Tibial artery (tissue), 4 donors: ENCODE data around the gene C11orf86.
A peak's percentile ranks its signal among the peaks of the same experiment; 100 is the strongest.

Experiments used
- DNase-seq, 2 donors: peaks; one replicate each; pipeline ENCODE4 v3.0.0-alpha.2; 2019
- H3K27ac ChIP-seq, 2 donors: fragments of 200-600 bp; sonication (generic) in 1 of 2; 1 replicate in 1 of 2; 2 replicates in 1 of 2; pipeline ENCODE4 v1.5.1; 2018 to 2019; ENCODE audit warnings: mild to moderate bottlenecking in 1 of 2
- H3K27me3 ChIP-seq, 2 donors: fragments of 200-600 bp; sonication (generic) in 1 of 2; one replicate each; pipeline versions ENCODE4 v1.5.1 to v1.6.0; 2016 to 2019
- H3K36me3 ChIP-seq, 3 donors: fragments of 200-600 bp; sonication (generic) in 2 of 3; one replicate each; pipeline ENCODE4 v1.5.1; 2016 to 2019; ENCODE audit warnings: mild to moderate bottlenecking in 2 of 3
- H3K4me1 ChIP-seq, 4 donors: fragments of 200-600 bp; sonication (generic) in 2 of 4; 1 replicate in 3 of 4; 2 replicates in 1 of 4; pipeline ENCODE4 v1.5.1; 2016 to 2019
- H3K4me3 ChIP-seq, 2 donors: fragments of 200-600 bp; sonication (generic) in 1 of 2; 1 replicate in 1 of 2; 2 replicates in 1 of 2; pipeline ENCODE4 v1.5.1; 2018 to 2019; ENCODE audit warnings: mild to moderate bottlenecking in 2 of 2
- H3K9me3 ChIP-seq, 3 donors: fragments of 200-600 bp; sonication (generic) in 1 of 3; one replicate each; pipeline ENCODE4 v1.5.1; 2016 to 2019
- CTCF ChIP-seq, 2 experiments: fragments of 200-600 bp in 1 of 2; fragments of 450-650 bp in 1 of 2; IDR thresholded peaks; one replicate each; pipeline ENCODE4 v1.5.1; 2017 to 2019; ENCODE audit warnings: antibody characterized with exemption in 2 of 2, mild to moderate bottlenecking in 1 of 2, moderate library complexity in 1 of 2
- intact Hi-C: fragments of 100-400 bp; cut with DNase I; formaldehyde crosslinking; loops from one replicate; pipeline ENCODE4 v1.15.0; 2023; ENCODE audit warnings: low total_unique reads

The C11orf86 gene

GRCh38 chr11:67023957-67024353, 48.9 kb downstream of the C11orf86 start:
- no peak for DNase-seq
- intact Hi-C loops = no loop called here
- peak overlapping the region; percentile 50 to 61 for H3K4me3 ChIP-seq

GRCh38 chr11:67024410-67024809, 49.3 kb downstream of the C11orf86 start:
- Histone ChIP-seq H3K4me1 (peaks cover 0 to 46% (median 17%) of the 10 kb centered on the region in 4 donors), H3K36me3 (no peaks in the 10 kb centered on the region), H3K9me3 (no peaks in the 10 kb centered on the region), H3K4me3 (no peak overlapping the region), H3K27ac (no peak overlapping the region), H3K27me3 (peaks cover 0 to 4% of the 10 kb centered on the region in 2 donors)
- TF ChIP-seq CTCF (IDR thresholded peaks at IDR 0.05) = no peak
- DNase-seq = no peak
- intact Hi-C loops = no loop called here

More at GRCh38 chr11:67023957-67024353, 48.9 kb downstream of the C11orf86 start:
- H3K27me3 ChIP-seq = peaks cover 0 to 4% of the 10 kb centered on the region in 2 donors
- no peaks in the 10 kb centered on the region for H3K9me3 ChIP-seq
- peaks cover 0 to 46% (median 17%) of the 10 kb centered on the region in 4 donors for H3K4me1 ChIP-seq
- no peak for TF ChIP-seq CTCF (IDR thresholded peaks at IDR 0.05)
- no peaks in the 10 kb centered on the region for H3K36me3 ChIP-seq
- peak overlapping the region in 1 of 2 donors; percentile 10 for H3K27ac ChIP-seq

GRCh38 chr11:67024966-67025365, 49.9 kb downstream of the C11orf86 start:
- no peak for DNase-seq
- Histone ChIP-seq H3K9me3 (no peaks in the 10 kb centered on the region), H3K27ac (no peak overlapping the region), H3K4me1 (peaks cover 0 to 46% (median 17%) of the 10 kb centered on the region in 4 donors), H3K4me3 (no peak overlapping the region), H3K36me3 (no peaks in the 10 kb centered on the region), H3K27me3 (peaks cover 0 to 4% of the 10 kb centered on the region in 2 donors)
- no peak for TF ChIP-seq CTCF (IDR thresholded peaks at IDR 0.05)
- intact Hi-C loops = no loop called here

- H3K4me3 ChIP-seq = no peak overlapping the region
- TF ChIP-seq CTCF (IDR thresholded peaks at IDR 0.05) = no peak
- H3K27ac ChIP-seq = no peak overlapping the region
- peaks cover 0 to 46% (median 17%) of the 10 kb centered on the region in 4 donors for H3K4me1 ChIP-seq
- no peak for DNase-seq
- peaks cover 0 to 4% of the 10 kb centered on the region in 2 donors for H3K27me3 ChIP-seq
- H3K9me3 ChIP-seq = no peaks in the 10 kb centered on the region
- no peaks in the 10 kb centered on the region for H3K36me3 ChIP-seq
- intact Hi-C loops = no loop called here
Measured at GRCh38 chr11:67025750-67026149, 50.6 kb downstream of the C11orf86 start.
